ENCODE results near the gene BCAN.

BCAN gene

GRCh38 chr1:156643049-156643777 is 1.3 kb downstream of the BCAN start:
- no peaks in the 10 kb centered on the region for H3K36me3 ChIP-seq (replicated peaks)
- in situ Hi-C loops (cut with MboI; ENCODE audit: low sequenced_read_pairs), result no loop called here
- no peak for DNase-seq (ENCODE audit: low spot score in 2 of 2)
- peaks cover 7% of the 10 kb centered on the region for H3K27me3 ChIP-seq (ENCODE audit: low read depth)
- H3K4me1 ChIP-seq, result no peaks in the 10 kb centered on the region; the same call in 1 of the 2 replicates
- no peaks in the 10 kb centered on the region for H3K9me3 ChIP-seq
- no peak overlapping the region for H3K4me3 ChIP-seq

- DNase-seq (ENCODE audit: low spot score in 2 of 2), result no peak
Observed at GRCh38 chr1:156643778-156644092, 1.8 kb downstream of the BCAN start.

GRCh38 chr1:156644146-156644545 is 2.2 kb downstream of the BCAN start:
- in situ Hi-C loops (cut with MboI; ENCODE audit: low sequenced_read_pairs), result no loop called here
- Histone ChIP-seq H3K4me3 (no peak overlapping the region), H3K9me3 (no peaks in the 10 kb centered on the region), H3K4me1 (no peaks in the 10 kb centered on the region; the same call in 1 of the 2 replicates), H3K27me3 (ENCODE audit: low read depth) (peaks cover 4% of the 10 kb centered on the region), H3K36me3 (replicated peaks) (no peaks in the 10 kb centered on the region)
- no peak for DNase-seq (ENCODE audit: low spot score in 2 of 2)

More at GRCh38 chr1:156643778-156644092, 1.8 kb downstream of the BCAN start:
- Histone ChIP-seq H3K9me3 (no peaks in the 10 kb centered on the region), H3K4me3 (no peak overlapping the region), H3K36me3 (replicated peaks) (no peaks in the 10 kb centered on the region), H3K4me1 (no peaks in the 10 kb centered on the region; the same call in 1 of the 2 replicates), H3K27me3 (ENCODE audit: low read depth) (peaks cover 4% of the 10 kb centered on the region)
- in situ Hi-C loops (cut with MboI; ENCODE audit: low sequenced_read_pairs), result no loop called here

GRCh38 chr1:156644640-156645039 is 2.7 kb downstream of the BCAN start:
- Histone ChIP-seq H3K27me3 (ENCODE audit: low read depth) (peaks cover 4% of the 10 kb centered on the region), H3K36me3 (replicated peaks) (no peaks in the 10 kb centered on the region), H3K4me1 (no peaks in the 10 kb centered on the region; the same call in 1 of the 2 replicates), H3K9me3 (no peaks in the 10 kb centered on the region), H3K4me3 (no peak overlapping the region)
- in situ Hi-C loops (cut with MboI; ENCODE audit: low sequenced_read_pairs), result no loop called here
- no peak for DNase-seq (ENCODE audit: low spot score in 2 of 2)

GRCh38 chr1:156645056-156645455 is 3.1 kb downstream of the BCAN start:
- Histone ChIP-seq H3K4me1 (no peaks in the 10 kb centered on the region; the same call in 1 of the 2 replicates), H3K27me3 (ENCODE audit: low read depth) (peaks cover 4% of the 10 kb centered on the region), H3K4me3 (no peak overlapping the region), H3K36me3 (replicated peaks) (no peaks in the 10 kb centered on the region), H3K9me3 (no peaks in the 10 kb centered on the region)
- no peak for DNase-seq (ENCODE audit: low spot score in 2 of 2)
- in situ Hi-C loops (cut with MboI; ENCODE audit: low sequenced_read_pairs), result no loop called here

- Histone ChIP-seq H3K4me3 (no peak overlapping the region), H3K36me3 (replicated peaks) (no peaks in the 10 kb centered on the region), H3K9me3 (no peaks in the 10 kb centered on the region), H3K4me1 (no peaks in the 10 kb centered on the region; the same call in 1 of the 2 replicates), H3K27me3 (ENCODE audit: low read depth) (peaks cover 7% of the 10 kb centered on the region)
- in situ Hi-C loops (cut with MboI; ENCODE audit: low sequenced_read_pairs), result no loop called here
- DNase-seq (ENCODE audit: low spot score in 2 of 2), result no peak
Observed at GRCh38 chr1:156645666-156646065, 3.7 kb downstream of the BCAN start.

- H3K9me3 ChIP-seq, result no peaks in the 10 kb centered on the region
- DNase-seq (ENCODE audit: low spot score in 2 of 2), result no peak
- in situ Hi-C loops (cut with MboI; ENCODE audit: low sequenced_read_pairs), result no loop called here
- peaks cover 11% of the 10 kb centered on the region for H3K27me3 ChIP-seq (ENCODE audit: low read depth)
- H3K4me1 ChIP-seq, result no peaks in the 10 kb centered on the region
- no peaks in the 10 kb centered on the region for H3K36me3 ChIP-seq (replicated peaks)
- no peak overlapping the region for H3K4me3 ChIP-seq
Observed at GRCh38 chr1:156646738-156647211, 4.9 kb downstream of the BCAN start.

- H3K9me3 ChIP-seq, result no peaks in the 10 kb centered on the region
- no peak overlapping the region for H3K4me3 ChIP-seq
- DNase-seq (ENCODE audit: low spot score in 2 of 2), result no peak
- no peaks in the 10 kb centered on the region for H3K36me3 ChIP-seq (replicated peaks)
- in situ Hi-C loops (cut with MboI; ENCODE audit: low sequenced_read_pairs), result no loop called here
- H3K4me1 ChIP-seq, result no peaks in the 10 kb centered on the region
- peaks cover 11% of the 10 kb centered on the region for H3K27me3 ChIP-seq (ENCODE audit: low read depth)
Observed at GRCh38 chr1:156647351-156647750, 5.4 kb downstream of the BCAN start.

GRCh38 chr1:156648496-156648895 is 6.6 kb downstream of the BCAN start:
- no peaks in the 10 kb centered on the region for H3K36me3 ChIP-seq (replicated peaks)
- DNase-seq (ENCODE audit: low spot score in 2 of 2), result no peak
- H3K27me3 ChIP-seq (ENCODE audit: low read depth), result peaks cover 11% of the 10 kb centered on the region
- H3K9me3 ChIP-seq, result no peaks in the 10 kb centered on the region
- no peaks in the 10 kb centered on the region for H3K4me1 ChIP-seq
- no peak overlapping the region for H3K4me3 ChIP-seq
- in situ Hi-C loops (cut with MboI; ENCODE audit: low sequenced_read_pairs), result no loop called here

- no peak for DNase-seq (ENCODE audit: low spot score in 2 of 2)
- H3K4me1 ChIP-seq, result no peaks in the 10 kb centered on the region
- no peaks in the 10 kb centered on the region for H3K9me3 ChIP-seq
- no peaks in the 10 kb centered on the region for H3K36me3 ChIP-seq (replicated peaks)
- H3K27me3 ChIP-seq (ENCODE audit: low read depth), result peaks cover 11% of the 10 kb centered on the region
- no peak overlapping the region for H3K4me3 ChIP-seq
- in situ Hi-C loops (cut with MboI; ENCODE audit: low sequenced_read_pairs), result no loop called here
Observed at GRCh38 chr1:156648951-156649350, 7.0 kb downstream of the BCAN start.

- in situ Hi-C loops (cut with MboI; ENCODE audit: low sequenced_read_pairs), result no loop called here
Observed at GRCh38 chr1:156652131-156652991, 10.4 kb downstream of the BCAN start.

GRCh38 chr1:156652992-156653355 is 11.1 kb downstream of the BCAN start:
- Histone ChIP-seq H3K27me3 (ENCODE audit: low read depth) (peaks cover 7% of the 10 kb centered on the region; the same call in 1 of the 2 replicates), H3K4me3 (no peak overlapping the region), H3K4me1 (no peaks in the 10 kb centered on the region; the same call in 1 of the 2 replicates), H3K36me3 (replicated peaks) (no peaks in the 10 kb centered on the region), H3K9me3 (no peaks in the 10 kb centered on the region)
- in situ Hi-C loops (cut with MboI; ENCODE audit: low sequenced_read_pairs), result no loop called here
- no peak for DNase-seq (ENCODE audit: low spot score in 2 of 2)

More at GRCh38 chr1:156652131-156652991, 10.4 kb downstream of the BCAN start:
- no peak overlapping the region for H3K4me3 ChIP-seq
- no peaks in the 10 kb centered on the region for H3K9me3 ChIP-seq
- H3K36me3 ChIP-seq (replicated peaks), result no peaks in the 10 kb centered on the region
- H3K4me1 ChIP-seq, result no peaks in the 10 kb centered on the region; the same call in 1 of the 2 replicates
- DNase-seq (ENCODE audit: low spot score in 2 of 2), result peak in 1 of 2 experiments; percentile 77
- H3K27me3 ChIP-seq (ENCODE audit: low read depth), result peaks cover 7% of the 10 kb centered on the region; the same call in 1 of the 2 replicates

- peaks cover 7% of the 10 kb centered on the region; the same call in 1 of the 2 replicates for H3K27me3 ChIP-seq (ENCODE audit: low read depth)
- H3K9me3 ChIP-seq, result no peaks in the 10 kb centered on the region
- no peak for DNase-seq (ENCODE audit: low spot score in 2 of 2)
- H3K36me3 ChIP-seq (replicated peaks), result no peaks in the 10 kb centered on the region
- in situ Hi-C loops (cut with MboI; ENCODE audit: low sequenced_read_pairs), result no loop called here
- no peaks in the 10 kb centered on the region; the same call in 1 of the 2 replicates for H3K4me1 ChIP-seq
- no peak overlapping the region for H3K4me3 ChIP-seq
Observed at GRCh38 chr1:156654700-156655099, 12.8 kb downstream of the BCAN start.

Measured in HAP-1 (cell line).